ENCODE results near the gene SAP25.

DNA sequence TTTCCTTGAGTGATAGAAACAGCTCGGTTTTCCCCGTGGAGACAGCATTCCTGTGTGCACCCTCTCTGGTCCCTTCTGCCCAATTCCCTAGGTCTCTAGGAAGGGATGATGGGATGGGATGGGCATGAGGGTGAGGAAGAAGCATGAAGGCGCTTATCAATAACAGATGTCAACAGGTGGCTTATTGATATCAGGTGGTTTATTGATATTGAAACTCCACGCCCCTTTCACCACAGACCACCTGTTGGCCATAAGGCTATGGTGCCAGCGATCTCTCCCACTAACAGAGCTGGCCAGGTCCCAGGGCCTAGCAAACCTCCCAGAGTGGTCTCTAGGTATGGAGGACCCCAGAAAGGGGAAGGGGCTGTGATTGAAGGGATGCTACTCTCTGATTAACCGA lies 46.5 kb upstream of the SAP25 start:
- TF ChIP-seq POLR2A (IDR thresholded peaks at IDR 0.05) (no peak), CTCF (IDR thresholded peaks at IDR 0.05) (no peak), POLR2AphosphoS5 (IDR thresholded peaks at IDR 0.05) (no peak)

All from prostate gland (tissue), 2 donors.